Suprapubic skin (tissue), 4 donors: Measurements from ENCODE around the gene SPINDOC. TPM values are rescaled to one million over a fixed set of nuclear protein-coding genes. Genes with fewer than 3 reads are reported as not detected.

ENCODE experiments used
- DNase-seq, 2 donors: peaks; one replicate each; pipeline ENCODE4 v3.0.0-alpha.2; 2019; ENCODE audit warnings: low spot score in 2 of 2
- H3K27ac ChIP-seq: fragments of 200-600 bp; sonication (generic); one replicate; pipeline ENCODE4 v1.5.1; 2019
- H3K27me3 ChIP-seq: fragments of 200-600 bp; sonication (generic); one replicate; pipeline ENCODE4 v1.5.1; 2019
- H3K36me3 ChIP-seq: fragments of 200-600 bp; sonication (generic); one replicate; pipeline ENCODE4 v1.5.1; 2019
- H3K4me1 ChIP-seq: fragments of 200-600 bp; sonication (generic); one replicate; pipeline ENCODE4 v1.5.1; 2019
- H3K4me3 ChIP-seq: fragments of 200-600 bp; sonication (generic); one replicate; pipeline ENCODE4 v1.5.1; 2019; ENCODE audit warnings: mild to moderate bottlenecking
- H3K9me3 ChIP-seq: fragments of 200-600 bp; sonication (generic); one replicate; pipeline ENCODE4 v1.5.1; 2019
- CTCF ChIP-seq, 2 donors: fragments of 200-600 bp in 1 of 2; fragments of 450-650 bp in 1 of 2; sonication (generic) in 1 of 2; IDR thresholded peaks; one replicate each; pipeline ENCODE4 v1.5.1; 2016 to 2019; ENCODE audit warnings: antibody characterized with exemption in 2 of 2, mild to moderate bottlenecking in 1 of 2, moderate library complexity in 1 of 2
- EP300 ChIP-seq: sonication (generic); formaldehyde crosslinking; IDR thresholded peaks from one replicate; pipeline ENCODE4 v1.6.1; 2017; ENCODE audit warnings: antibody characterized with exemption
- POLR2A ChIP-seq, 2 donors: fragments of 450-650 bp; IDR thresholded peaks; one replicate each; pipeline ENCODE4 v1.6.1; 2017; ENCODE audit warnings: antibody characterized with exemption in 2 of 2, mild to moderate bottlenecking in 2 of 2, moderate library complexity in 2 of 2
- POLR2AphosphoS5 ChIP-seq, 3 donors: sonication (generic); formaldehyde crosslinking; IDR thresholded peaks; one replicate each; pipeline ENCODE4 v1.6.1; 2017; ENCODE audit warnings: antibody characterized with exemption in 3 of 3
- WGBS: methylation state at CpG from one replicate; pipeline ENCODE4 v1.1.5; 2018; 5-methylcytosine and 5-hydroxymethylcytosine counted together
- total RNA-seq, 4 donors: library from RNA; depleted of rRNA; stranded (reverse); fragments of >200 nt; gene quantifications; one replicate each; pipeline ENCODE4 v1.1.0, GENCODE V29; 2016

Gene SPINDOC
- total RNA-seq, 4 donors from 2014 or later = 3.9 to 9.4 (median 6.3) TPM

DNA sequence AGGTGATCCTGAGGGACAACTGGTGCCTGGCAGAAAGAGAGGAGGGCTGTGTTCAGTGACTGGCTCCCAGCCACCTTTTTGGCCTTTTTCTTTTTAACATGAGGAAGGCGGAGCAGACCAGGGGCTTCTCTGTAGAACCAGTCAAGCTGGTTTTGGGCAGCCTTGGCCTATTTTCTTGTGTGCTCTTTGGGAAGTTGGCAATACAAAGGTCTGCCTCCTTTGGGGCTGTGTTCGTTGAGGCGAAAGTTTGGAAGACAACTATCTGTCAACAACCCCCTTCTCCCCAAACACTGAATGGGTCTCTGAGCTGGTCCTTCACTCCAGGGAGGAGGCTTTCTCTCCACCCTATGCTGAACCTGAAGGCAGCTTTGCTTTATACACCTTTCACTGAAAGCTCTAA lies 34.1 kb downstream of the SPINDOC start:
- peaks cover 74% of the 10 kb centered on the region for H3K4me1 ChIP-seq
- no peaks in the 10 kb centered on the region for H3K27me3 ChIP-seq
- TF ChIP-seq EP300 = no peak
- TF ChIP-seq POLR2AphosphoS5 (IDR thresholded peaks at IDR 0.05) = no peak
- TF ChIP-seq POLR2A (IDR thresholded peaks at IDR 0.05) = no peak
- no peak for TF ChIP-seq CTCF (IDR thresholded peaks at IDR 0.05)
- DNase-seq = no peak
- H3K27ac ChIP-seq = peak overlapping the region; percentile 88
- no peaks in the 10 kb centered on the region for H3K9me3 ChIP-seq
- H3K36me3 ChIP-seq = peaks cover 8% of the 10 kb centered on the region
- no peak overlapping the region for H3K4me3 ChIP-seq
- WGBS = 39% methylated on average over 3 of the region's 3 CpGs

DNA sequence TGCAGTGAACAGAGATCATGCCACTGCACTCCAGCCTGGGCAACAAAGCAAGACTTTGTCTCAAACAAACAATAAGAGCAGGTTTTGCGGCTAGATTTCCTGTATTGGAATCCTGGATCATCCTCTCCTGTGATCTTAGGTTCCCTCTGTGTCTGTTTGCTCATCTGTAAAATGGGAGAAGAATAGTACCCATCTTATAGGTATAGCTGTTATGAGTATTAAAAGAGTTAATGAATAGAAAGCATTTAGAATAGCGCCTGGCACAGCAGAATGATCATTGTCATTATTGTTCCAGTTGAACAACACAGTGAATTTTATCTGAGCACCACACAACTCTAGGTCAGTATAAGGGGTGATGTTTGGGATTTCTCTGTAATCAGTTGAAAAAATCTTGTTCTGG lies 36.4 kb downstream of the SPINDOC start:
- DNase-seq = no peak
- Histone ChIP-seq H3K9me3 (no peaks in the 10 kb centered on the region), H3K36me3 (peaks cover 2% of the 10 kb centered on the region), H3K27me3 (no peaks in the 10 kb centered on the region), H3K27ac (no peak overlapping the region), H3K4me3 (no peak overlapping the region), H3K4me1 (peaks cover 51% of the 10 kb centered on the region)
- 81% methylated on average over 2 of the region's 2 CpGs for WGBS
- TF ChIP-seq EP300 (no peak), CTCF (IDR thresholded peaks at IDR 0.05) (no peak), POLR2A (IDR thresholded peaks at IDR 0.05) (no peak), POLR2AphosphoS5 (IDR thresholded peaks at IDR 0.05) (no peak)

GRCh38 chr11:63850920-63851319 lies 37.7 kb downstream of the SPINDOC start:
- no peaks in the 10 kb centered on the region for H3K9me3 ChIP-seq
- H3K36me3 ChIP-seq = peaks cover 2% of the 10 kb centered on the region
- TF ChIP-seq CTCF (IDR thresholded peaks at IDR 0.05) = no peak
- no peak for TF ChIP-seq EP300
- TF ChIP-seq POLR2AphosphoS5 (IDR thresholded peaks at IDR 0.05) = no peak
- no peak for TF ChIP-seq POLR2A (IDR thresholded peaks at IDR 0.05)
- H3K4me3 ChIP-seq = no peak overlapping the region
- peak overlapping the region; percentile 8 for H3K27ac ChIP-seq
- H3K4me1 ChIP-seq = peaks cover 43% of the 10 kb centered on the region
- no peaks in the 10 kb centered on the region for H3K27me3 ChIP-seq
- 92% methylated on average over 5 of the region's 5 CpGs for WGBS
- no peak for DNase-seq

- H3K27ac ChIP-seq = peak overlapping the region; percentile 8
- no peak overlapping the region for H3K4me3 ChIP-seq
- H3K36me3 ChIP-seq = peaks cover 2% of the 10 kb centered on the region
- DNase-seq = no peak
- 47% methylated on average over 2 of the region's 2 CpGs for WGBS
- peaks cover 40% of the 10 kb centered on the region for H3K4me1 ChIP-seq
- TF ChIP-seq POLR2AphosphoS5 (IDR thresholded peaks at IDR 0.05) (no peak), CTCF (IDR thresholded peaks at IDR 0.05) (no peak), EP300 (no peak), POLR2A (IDR thresholded peaks at IDR 0.05) (no peak)
- H3K27me3 ChIP-seq = no peaks in the 10 kb centered on the region
- no peaks in the 10 kb centered on the region for H3K9me3 ChIP-seq
Observed at GRCh38 chr11:63851364-63851763, 38.1 kb downstream of the SPINDOC start.

GRCh38 chr11:63853476-63853875 lies 40.2 kb downstream of the SPINDOC start:
- peaks cover 2% of the 10 kb centered on the region for H3K36me3 ChIP-seq
- no peak for TF ChIP-seq EP300
- no peak for TF ChIP-seq POLR2A (IDR thresholded peaks at IDR 0.05)
- TF ChIP-seq POLR2AphosphoS5 (IDR thresholded peaks at IDR 0.05) = no peak
- no peak for TF ChIP-seq CTCF (IDR thresholded peaks at IDR 0.05)
- 83% methylated on average over 3 of the region's 3 CpGs for WGBS
- H3K4me3 ChIP-seq = no peak overlapping the region
- H3K27me3 ChIP-seq = no peaks in the 10 kb centered on the region
- peaks cover 27% of the 10 kb centered on the region for H3K4me1 ChIP-seq
- no peak overlapping the region for H3K27ac ChIP-seq
- no peak for DNase-seq
- H3K9me3 ChIP-seq = no peaks in the 10 kb centered on the region
